Adrenal gland (tissue), 5 donors: ENCODE data around the gene TMEM200C.

ENCODE experiments used
- CTCF ChIP-seq, 6 experiments: fragments of 450-650 bp in 4 of 6; fragments of 200-600 bp in 2 of 6; sonication (generic) in 1 of 6; IDR thresholded peaks; 1 replicate in 5 of 6; 2 replicates in 1 of 6; pipeline versions ENCODE4 v1.5.1 to v1.8.0; 2016 to 2021; ENCODE audit warnings: antibody characterized with exemption in 6 of 6, mild to moderate bottlenecking in 2 of 6, moderate library complexity in 1 of 6
- POLR2A ChIP-seq, 2 donors: fragments of 450-650 bp; IDR thresholded peaks; one replicate each; pipeline ENCODE4 v1.6.1; 2017; ENCODE audit warnings: antibody characterized with exemption in 2 of 2, mild to moderate bottlenecking in 2 of 2, moderate library complexity in 1 of 2
- donor health status: DM: no; HTN: no; CAD: no.

GRCh38 chr18:5840547-5840946 lies 54.8 kb downstream of the TMEM200C start:
- TF ChIP-seq CTCF (IDR thresholded peaks at IDR 0.05) (no peak), POLR2A (IDR thresholded peaks at IDR 0.05) (no peak)
